ENCODE results near the gene CCSER2. TPM values are rescaled to one million over a fixed set of nuclear protein-coding genes. Genes with fewer than 3 reads are reported as not detected.
"Not testable (repeated sequence)": the region's sequence is repeated elsewhere in the genome, so short reads cannot be mapped to it uniquely, and the experiment has no call there.

CCSER2 gene
- total RNA-seq, 2 donors from 2014 or later: 39.0 to 60.6 TPM

DNA sequence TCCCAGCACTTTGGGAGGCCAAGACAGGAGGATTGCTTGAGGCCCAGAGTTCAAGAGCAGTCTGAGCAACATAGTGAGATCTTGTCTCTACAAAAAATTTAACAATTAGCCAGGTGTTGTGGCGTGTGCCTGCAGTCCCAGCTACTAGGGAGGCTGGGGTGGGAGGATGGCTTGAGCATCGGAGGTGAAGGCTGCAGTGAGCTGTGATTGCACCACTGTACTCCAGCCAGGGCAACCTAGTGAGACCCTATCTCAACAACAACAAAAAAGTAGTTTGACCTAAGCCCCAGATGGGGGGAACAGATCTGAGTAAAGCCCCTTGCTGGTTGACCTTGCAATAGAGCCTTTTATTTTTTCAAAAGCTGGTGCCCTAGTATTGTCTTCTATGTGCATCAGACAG is 15.6 kb upstream of the CCSER2 start:
- Histone ChIP-seq H3K27me3 (replicated peaks; ENCODE audit: insufficient read depth) (no peaks in the 10 kb centered on the region), H3K4me3 (no peak overlapping the region), H3K9me3 (no peaks in the 10 kb centered on the region), H3K4me1 (ENCODE audit: control insufficient read depth in 1 of 2, low read depth in 2 of 2) (peaks cover 8 to 9% of the 10 kb centered on the region in 2 donors), H3K27ac (no peak overlapping the region), H3K36me3 (no peaks in the 10 kb centered on the region)
- ATAC-seq (ENCODE audit: insufficient number of reproducible peaks, low FRiP score, low read depth) (no peak), DNase-seq (ENCODE audit: low spot score) (no peak)
- TF ChIP-seq, protein P1, sequence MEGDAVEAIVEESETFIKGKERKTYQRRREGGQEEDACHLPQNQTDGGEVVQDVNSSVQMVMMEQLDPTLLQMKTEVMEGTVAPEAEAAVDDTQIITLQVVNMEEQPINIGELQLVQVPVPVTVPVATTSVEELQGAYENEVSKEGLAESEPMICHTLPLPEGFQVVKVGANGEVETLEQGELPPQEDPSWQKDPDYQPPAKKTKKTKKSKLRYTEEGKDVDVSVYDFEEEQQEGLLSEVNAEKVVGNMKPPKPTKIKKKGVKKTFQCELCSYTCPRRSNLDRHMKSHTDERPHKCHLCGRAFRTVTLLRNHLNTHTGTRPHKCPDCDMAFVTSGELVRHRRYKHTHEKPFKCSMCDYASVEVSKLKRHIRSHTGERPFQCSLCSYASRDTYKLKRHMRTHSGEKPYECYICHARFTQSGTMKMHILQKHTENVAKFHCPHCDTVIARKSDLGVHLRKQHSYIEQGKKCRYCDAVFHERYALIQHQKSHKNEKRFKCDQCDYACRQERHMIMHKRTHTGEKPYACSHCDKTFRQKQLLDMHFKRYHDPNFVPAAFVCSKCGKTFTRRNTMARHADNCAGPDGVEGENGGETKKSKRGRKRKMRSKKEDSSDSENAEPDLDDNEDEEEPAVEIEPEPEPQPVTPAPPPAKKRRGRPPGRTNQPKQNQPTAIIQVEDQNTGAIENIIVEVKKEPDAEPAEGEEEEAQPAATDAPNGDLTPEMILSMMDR (IDR thresholded peaks at IDR 0.05): no peak

DNA sequence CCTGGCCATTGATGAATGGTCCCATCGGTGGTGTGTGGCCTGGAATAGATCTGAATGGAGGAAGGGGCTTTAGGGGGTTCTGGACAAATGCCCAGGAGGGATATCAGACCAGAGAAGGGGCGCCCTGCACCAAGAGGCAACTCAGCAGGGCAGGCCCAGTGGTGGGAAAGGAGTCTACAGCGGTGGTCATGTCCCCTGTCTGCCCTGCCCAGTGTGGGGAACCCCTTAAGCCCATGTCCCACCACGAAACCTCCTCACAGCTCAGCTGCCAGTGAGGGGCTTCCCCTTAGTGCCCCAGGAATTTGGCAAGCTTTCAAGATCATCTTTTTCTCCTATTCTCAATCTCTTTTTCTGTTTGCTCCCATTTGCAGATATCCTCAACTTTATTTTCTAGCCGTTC is 14.1 kb upstream of the CCSER2 start:
- TF ChIP-seq, protein P1 (IDR thresholded peaks at IDR 0.05): no peak
- Histone ChIP-seq H3K4me3 (no peak overlapping the region), H3K36me3 (no peaks in the 10 kb centered on the region), H3K4me1 (ENCODE audit: control insufficient read depth in 1 of 2, low read depth in 2 of 2) (no peaks in the 10 kb centered on the region), H3K9me3 (no peaks in the 10 kb centered on the region), H3K27me3 (replicated peaks; ENCODE audit: insufficient read depth) (no peaks in the 10 kb centered on the region), H3K27ac (no peak overlapping the region)
- ATAC-seq (ENCODE audit: insufficient number of reproducible peaks, low FRiP score, low read depth) (no peak), DNase-seq (ENCODE audit: low spot score) (no peak)

DNA sequence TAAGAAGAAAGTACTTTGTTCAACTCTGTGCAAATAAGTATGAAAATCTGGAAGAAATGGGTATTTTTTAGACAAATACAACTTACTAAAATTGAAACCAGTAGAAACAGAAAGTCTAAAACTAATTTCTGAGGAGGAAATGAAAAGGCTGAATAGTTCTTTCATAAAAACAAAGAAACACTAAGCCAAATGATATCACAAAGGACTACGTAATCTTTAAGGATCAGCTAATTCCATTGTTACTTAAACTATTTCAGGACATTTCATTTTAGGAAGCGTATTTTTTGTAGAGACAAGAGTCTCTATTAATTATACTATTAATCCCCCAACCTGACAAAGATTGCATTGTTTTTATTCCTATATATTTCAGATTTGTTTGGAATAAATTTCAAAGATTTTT is 11.2 kb upstream of the CCSER2 start:
- Histone ChIP-seq H3K9me3 (no peaks in the 10 kb centered on the region), H3K36me3 (no peaks in the 10 kb centered on the region), H3K27ac (no peak overlapping the region), H3K4me1 (ENCODE audit: control insufficient read depth in 1 of 2, low read depth in 2 of 2) (no peaks in the 10 kb centered on the region), H3K27me3 (replicated peaks; ENCODE audit: insufficient read depth) (no peaks in the 10 kb centered on the region), H3K4me3 (no peak overlapping the region)
- TF ChIP-seq, protein P1 (IDR thresholded peaks at IDR 0.05): no peak
- no peak for ATAC-seq (ENCODE audit: insufficient number of reproducible peaks, low FRiP score, low read depth)
- no peak for DNase-seq (ENCODE audit: low spot score)

DNA sequence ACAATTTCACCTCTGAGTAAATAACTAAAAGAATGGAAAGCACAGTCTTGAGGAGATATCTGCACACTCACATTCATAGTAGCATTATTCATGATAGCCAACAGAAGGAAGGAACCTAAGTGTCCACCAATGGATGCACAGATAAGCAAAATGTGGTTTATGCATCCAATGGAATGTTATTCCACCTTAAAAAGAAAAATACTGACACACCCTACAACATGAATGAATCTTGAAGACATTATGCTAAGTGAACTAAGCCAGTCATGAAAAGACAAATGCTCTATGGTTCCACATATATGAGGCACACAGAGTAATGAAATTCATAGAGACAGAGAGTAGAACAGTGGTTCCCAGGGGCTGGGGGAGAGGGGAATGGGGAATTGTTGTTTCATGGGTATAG is 6.5 kb upstream of the CCSER2 start:
- no peak overlapping the region for H3K27ac ChIP-seq
- H3K4me3 ChIP-seq: no peak overlapping the region
- H3K4me1 ChIP-seq (ENCODE audit: control insufficient read depth in 1 of 2, low read depth in 2 of 2): no peaks in the 10 kb centered on the region
- H3K36me3 ChIP-seq: no peaks in the 10 kb centered on the region
- TF ChIP-seq, protein P1 (IDR thresholded peaks at IDR 0.05): no peak
- DNase-seq (ENCODE audit: low spot score): no peak
- no peak for ATAC-seq (ENCODE audit: insufficient number of reproducible peaks, low FRiP score, low read depth)
- no peaks in the 10 kb centered on the region for H3K9me3 ChIP-seq
- H3K27me3 ChIP-seq (replicated peaks; ENCODE audit: insufficient read depth): no peaks in the 10 kb centered on the region

DNA sequence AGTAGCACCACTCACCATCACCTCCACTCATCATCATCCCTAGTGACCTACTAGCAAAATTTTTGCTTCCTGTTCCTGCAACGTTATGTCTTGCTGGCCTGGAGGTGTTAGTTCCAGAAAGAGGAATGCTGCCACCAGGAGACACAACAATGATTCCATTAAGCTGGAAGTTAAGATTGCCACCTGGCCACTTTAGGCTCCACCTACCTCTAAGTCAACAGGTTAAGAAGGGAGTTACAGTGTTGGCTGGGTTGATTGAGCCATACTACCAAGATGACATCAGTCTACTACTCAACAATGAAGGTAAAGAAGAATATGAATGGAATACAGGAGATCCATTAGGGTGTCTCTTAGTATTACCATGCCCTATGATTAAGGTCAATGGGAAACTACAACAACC is 4.8 kb upstream of the CCSER2 start:
- ATAC-seq (ENCODE audit: insufficient number of reproducible peaks, low FRiP score, low read depth); DNase-seq (ENCODE audit: low spot score); H3K4me1 ChIP-seq (ENCODE audit: control insufficient read depth in 1 of 2, low read depth in 2 of 2); H3K27ac ChIP-seq; H3K4me3 ChIP-seq; H3K9me3 ChIP-seq; H3K27me3 ChIP-seq (replicated peaks; ENCODE audit: insufficient read depth); H3K36me3 ChIP-seq: not testable (repeated sequence)

DNA sequence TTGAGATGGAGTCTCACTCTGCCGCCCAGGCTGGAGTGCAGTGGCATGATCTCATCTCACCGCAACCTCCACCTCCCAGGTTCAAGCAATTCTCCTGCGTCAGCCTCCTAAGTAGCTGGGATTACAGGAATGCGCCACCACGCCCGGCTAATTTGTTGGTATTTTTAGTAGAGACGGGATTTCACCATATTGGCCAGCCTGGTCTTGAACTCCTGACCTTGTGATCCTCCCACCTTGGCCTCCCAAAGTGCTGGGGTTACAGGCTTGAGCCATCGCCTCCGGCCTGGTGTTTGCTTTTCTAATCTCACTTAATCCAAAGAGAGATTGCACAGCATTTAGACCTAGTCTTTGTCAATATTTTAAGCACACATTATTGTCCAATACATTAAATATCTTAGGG is 1.4 kb upstream of the CCSER2 start:
- H3K36me3 ChIP-seq; ATAC-seq (ENCODE audit: insufficient number of reproducible peaks, low FRiP score, low read depth); H3K9me3 ChIP-seq; H3K27ac ChIP-seq; DNase-seq (ENCODE audit: low spot score); H3K4me3 ChIP-seq; H3K27me3 ChIP-seq (replicated peaks; ENCODE audit: insufficient read depth): not testable (repeated sequence)
- H3K4me1 ChIP-seq (ENCODE audit: control insufficient read depth in 1 of 2, low read depth in 2 of 2): peaks cover 0 to 24% of the 10 kb centered on the region in 2 donors
